Measurements from ENCODE around the gene TMA7B. TPM values are rescaled to one million over a fixed set of nuclear protein-coding genes. Genes with fewer than 3 reads are reported as not detected.
A peak's percentile ranks its signal among the peaks of the same experiment; 100 is the strongest.

TMA7B gene
- polyA plus RNA-seq, 1 experiment: not detected

GRCh38 chr22:39958949-39959639 is 1.1 kb upstream of the TMA7B start:
- CTCF ChIA-PET: interaction anchor here (0.6 kb wide), 1 partner anchor 78 kb away, joined by 3 read pairs; no protein-coding TSS in a partner anchor
- POLR2A ChIA-PET: no interaction called here

GRCh38 chr22:39960791-39961746 is 872 bp downstream of the TMA7B start:
- peak overlapping the region; percentile 93 for H3K27ac ChIP-seq (ENCODE audit: low read depth, low read length)
- POLR2A ChIA-PET: no interaction called here

More at GRCh38 chr22:39958949-39959639, 1.1 kb upstream of the TMA7B start:
- Histone ChIP-seq H3K27me3 (ENCODE audit: control insufficient read depth, insufficient read depth, low read length) (no peaks in the 10 kb centered on the region), H3K9me3 (ENCODE audit: control insufficient read depth, insufficient read depth, low read length) (no peaks in the 10 kb centered on the region; the same call in 1 of the 2 replicates), H3K4me3 (ENCODE audit: low read depth, low read length) (no peak overlapping the region), H3K27ac (ENCODE audit: low read depth, low read length) (no peak overlapping the region)
- DNase-seq (ENCODE audit: low read depth, low spot score): no peak
- no peak for TF ChIP-seq CTCF (IDR thresholded peaks at IDR 0.05; ENCODE audit: low read depth, low read length)

GRCh38 chr22:39962071-39962470 is 1.9 kb downstream of the TMA7B start:
- H3K9me3 ChIP-seq (ENCODE audit: control insufficient read depth, insufficient read depth, low read length): no peaks in the 10 kb centered on the region
- no peak for TF ChIP-seq CTCF (IDR thresholded peaks at IDR 0.05; ENCODE audit: low read depth, low read length)
- peak overlapping the region; percentile 43 for H3K27ac ChIP-seq (ENCODE audit: low read depth, low read length)
- POLR2A ChIA-PET: no interaction called here
- H3K4me3 ChIP-seq (ENCODE audit: low read depth, low read length): no peak overlapping the region
- no peak for DNase-seq (ENCODE audit: low read depth, low spot score)
- no peaks in the 10 kb centered on the region for H3K27me3 ChIP-seq (ENCODE audit: control insufficient read depth, insufficient read depth, low read length)
- CTCF ChIA-PET: interaction anchor here (0.9 kb wide), 1 partner anchor 427 kb away, joined by 4 read pairs; no protein-coding TSS in a partner anchor

More at GRCh38 chr22:39960791-39961746, 872 bp downstream of the TMA7B start:
- H3K27me3 ChIP-seq (ENCODE audit: control insufficient read depth, insufficient read depth, low read length): no peaks in the 10 kb centered on the region
- DNase-seq (ENCODE audit: low read depth, low spot score): peak; percentile 91
- CTCF ChIA-PET: interaction anchor here (0.9 kb wide), 1 partner anchor 29 kb away, joined by 5 read pairs; no protein-coding TSS in a partner anchor
- no peaks in the 10 kb centered on the region for H3K9me3 ChIP-seq (ENCODE audit: control insufficient read depth, insufficient read depth, low read length)
- TF ChIP-seq CTCF (IDR thresholded peaks at IDR 0.05; ENCODE audit: low read depth, low read length): no peak
- H3K4me3 ChIP-seq (ENCODE audit: low read depth, low read length): peak overlapping the region; percentile 23

GRCh38 chr22:39965748-39966147 is 5.6 kb downstream of the TMA7B start:
- Histone ChIP-seq H3K27ac (ENCODE audit: low read depth, low read length) (no peak overlapping the region), H3K9me3 (ENCODE audit: control insufficient read depth, insufficient read depth, low read length) (no peaks in the 10 kb centered on the region), H3K27me3 (ENCODE audit: control insufficient read depth, insufficient read depth, low read length) (no peaks in the 10 kb centered on the region), H3K4me3 (ENCODE audit: low read depth, low read length) (no peak overlapping the region)
- no peak for DNase-seq (ENCODE audit: low read depth, low spot score)
- ChIA-PET CTCF (no interaction called here), POLR2A (no interaction called here)
- no peak for TF ChIP-seq CTCF (IDR thresholded peaks at IDR 0.05; ENCODE audit: low read depth, low read length)

Measured in AG04450 (cell line).